Endothelial cell of umbilical vein (primary cell): ENCODE measurements around the gene TRIM7.

Experiments used
- CTCF ChIP-seq, 2 donors: IDR thresholded peaks; 1 replicate in 1 of 2; 2 replicates in 1 of 2; pipeline ENCODE4 v1.5.1; 2011; ENCODE audit warnings: low read length in 2 of 2, mild to moderate bottlenecking in 2 of 2, moderate library complexity in 2 of 2, control low read depth in 1 of 2, inconsistent platforms in 1 of 2, low read depth in 1 of 2; ENCODE audit not compliant: insufficient read depth in 1 of 2; ENCODE audit errors: extremely low read depth in 1 of 2
- POLR2AphosphoS5 ChIP-seq: IDR thresholded peaks from 2 replicates; pipeline ENCODE4 v1.6.1; 2012; ENCODE audit warnings: low read depth, mild to moderate bottlenecking, control low read depth, low read length, moderate library complexity; ENCODE audit not compliant: insufficient read depth

DNA sequence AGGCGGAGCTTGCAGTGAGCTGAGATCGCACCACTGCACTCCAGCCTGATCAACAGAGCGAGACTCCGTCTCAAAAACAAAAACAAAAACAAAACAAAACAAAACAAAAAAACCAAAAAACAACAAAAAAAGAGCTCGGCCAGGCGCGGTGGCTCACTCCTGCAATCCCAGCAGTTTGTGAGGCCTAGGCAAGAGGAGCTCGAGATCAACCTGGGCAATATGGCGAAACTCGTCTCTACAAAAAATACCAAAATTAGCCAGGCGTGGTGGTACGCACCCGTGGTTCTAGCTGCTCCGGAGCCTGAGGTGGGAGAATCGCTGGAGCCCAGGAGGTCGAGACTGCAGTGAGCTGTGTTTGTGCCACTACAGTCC, 20.2 kb downstream of the TRIM7 start:
- TF ChIP-seq POLR2AphosphoS5 (no peak), CTCF (IDR thresholded peaks at IDR 0.05; ENCODE audit: extremely low read depth in 1 of 2, insufficient read depth in 1 of 2, low read depth in 1 of 2, low read length in 2 of 2) (no peak)
